GM18499 (cell line): ENCODE data around the gene AP1G2.
"Not testable (repeated sequence)": the region's sequence is repeated elsewhere in the genome, so short reads cannot be mapped to it uniquely, and the experiment has no call there.

Source experiments
- ATAC-seq: cut with Tn5 transposase; IDR thresholded peaks from one replicate; pipeline ENCODE4 v1.9.1; 2021; ENCODE audit warnings: moderate number of reproducible peaks; ENCODE audit not compliant: insufficient read depth, unreplicated experiment

AP1G2 gene

DNA sequence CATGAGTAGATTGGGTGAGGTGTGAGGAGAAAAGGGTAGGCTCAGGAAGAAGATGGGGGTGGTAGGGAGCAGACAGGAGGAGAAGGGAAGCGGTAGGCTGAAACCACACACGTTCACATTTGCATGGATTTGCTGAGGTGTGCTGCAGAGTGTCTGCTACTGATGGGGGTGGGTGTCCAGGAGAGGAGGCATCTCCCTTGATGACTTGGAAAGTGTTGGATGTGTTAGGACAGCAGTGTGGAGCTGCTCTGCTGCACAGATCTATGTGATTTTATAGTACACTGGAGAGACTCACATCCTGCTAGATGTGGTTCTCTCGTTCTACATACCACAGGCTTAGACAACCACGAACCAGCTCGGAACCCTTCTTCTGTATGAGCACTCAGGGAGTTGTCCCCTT is 25.3 kb downstream of the AP1G2 start:
- ATAC-seq = no peak

DNA sequence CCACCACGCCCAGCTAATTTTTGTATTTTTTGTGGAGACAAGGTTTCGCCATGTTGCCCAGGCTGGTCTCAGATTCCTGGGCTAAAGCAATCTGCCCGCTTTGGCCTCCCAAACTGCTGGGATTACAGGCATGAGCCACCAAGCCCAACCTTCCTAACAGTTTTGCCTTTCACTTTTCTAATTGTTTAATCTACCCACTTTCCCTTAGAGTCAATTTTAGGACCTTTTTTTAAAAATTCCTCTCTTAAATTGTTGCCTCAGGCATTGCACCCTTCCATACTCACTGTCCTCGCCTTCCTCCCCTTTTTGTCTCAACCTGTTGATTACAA is 27.5 kb downstream of the AP1G2 start:
- ATAC-seq = no peak

DNA sequence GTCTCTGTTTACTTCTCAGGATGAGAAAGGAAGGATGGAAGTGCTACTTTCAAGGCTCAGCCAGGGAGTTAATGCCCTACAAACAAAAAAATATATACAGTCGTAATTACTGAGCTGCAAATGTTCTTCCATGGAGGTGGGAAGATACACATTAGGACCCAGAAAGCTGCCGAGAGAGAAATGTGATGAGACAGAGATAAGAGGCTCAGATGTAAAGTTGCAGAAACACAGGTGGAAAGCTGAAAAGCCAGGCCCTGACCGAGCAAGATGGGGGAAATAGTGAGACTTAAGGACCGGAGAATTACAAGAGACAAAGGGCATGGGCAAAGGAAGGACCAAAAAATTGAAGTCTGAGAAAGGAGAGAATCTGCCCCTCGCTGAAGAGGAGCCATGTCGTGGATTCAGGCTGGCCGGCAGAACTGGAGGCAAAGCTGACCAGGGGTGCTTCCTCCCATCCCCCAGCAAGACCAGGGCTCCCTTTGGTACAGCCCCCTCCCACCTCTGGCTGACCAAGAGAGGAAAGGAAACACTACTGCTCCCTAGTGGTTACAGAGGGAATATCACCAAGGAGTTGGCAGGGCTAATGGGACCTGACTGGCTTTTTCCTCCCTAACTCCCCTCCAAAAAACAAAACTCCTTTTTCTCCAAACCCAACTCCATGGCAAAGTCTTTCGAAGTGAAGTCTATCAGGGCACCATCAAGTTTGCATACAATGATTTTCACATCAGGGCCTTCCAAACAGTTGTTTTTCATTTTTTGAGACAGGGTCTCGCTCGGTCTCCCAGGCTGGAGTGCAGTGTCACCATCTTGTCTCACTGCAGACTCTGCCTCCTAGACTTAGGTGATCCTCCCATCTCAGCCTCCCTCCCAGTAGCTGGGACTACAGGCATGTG is 28.1 kb downstream of the AP1G2 start:
- no peak for ATAC-seq

DNA sequence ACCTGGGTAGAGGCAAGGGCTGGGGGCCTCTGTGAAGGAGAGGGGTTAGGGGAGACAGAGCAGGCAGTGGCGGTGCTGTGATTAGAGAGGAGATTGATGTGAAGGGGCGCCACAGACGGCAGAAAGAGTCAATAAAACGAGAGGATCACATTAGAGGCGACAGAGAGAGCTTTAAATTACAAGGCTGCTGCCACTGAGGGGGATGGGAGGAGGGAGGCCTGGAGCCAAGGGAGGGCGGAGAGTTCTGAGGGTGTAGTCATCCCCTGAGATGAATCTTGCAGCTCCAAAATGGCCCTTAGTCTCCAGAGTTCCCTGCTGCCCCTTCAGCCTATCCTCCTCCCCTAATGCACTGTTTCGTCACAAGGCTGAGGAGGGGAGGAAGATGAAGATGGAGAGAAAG is 28.8 kb downstream of the AP1G2 start:
- no peak for ATAC-seq

DNA sequence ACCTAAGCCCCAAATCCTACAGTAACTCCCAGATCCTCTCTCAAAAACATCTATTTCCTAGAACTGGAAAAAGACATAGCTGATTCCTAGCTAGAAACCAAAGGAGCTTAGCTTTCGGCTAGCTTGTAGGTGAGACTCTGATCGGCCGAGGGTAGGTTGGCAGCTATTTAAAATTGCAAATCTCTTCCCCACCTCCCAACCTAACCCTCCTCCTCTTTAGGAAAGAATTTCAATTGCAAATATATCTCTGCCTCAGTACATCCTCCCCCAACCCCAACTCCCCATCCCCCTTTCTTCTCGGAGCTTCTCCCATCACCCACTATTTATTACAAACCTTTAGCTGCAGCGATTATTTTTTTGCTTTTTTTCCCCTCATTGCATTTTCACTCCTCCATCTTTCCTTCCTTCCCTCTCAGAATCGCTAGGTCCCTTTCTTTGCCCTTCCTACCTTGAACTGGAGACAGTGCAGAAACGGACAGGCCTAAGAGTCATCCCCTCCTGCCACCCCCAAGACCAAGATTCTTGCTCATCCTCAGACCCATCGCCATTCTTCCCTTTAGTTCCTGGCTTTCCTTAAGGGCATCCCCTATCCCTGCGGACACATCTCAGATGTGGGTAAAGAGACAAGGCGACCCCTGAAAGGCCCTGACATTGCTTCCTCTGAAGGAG is 29.4 kb downstream of the AP1G2 start:
- ATAC-seq = no peak

DNA sequence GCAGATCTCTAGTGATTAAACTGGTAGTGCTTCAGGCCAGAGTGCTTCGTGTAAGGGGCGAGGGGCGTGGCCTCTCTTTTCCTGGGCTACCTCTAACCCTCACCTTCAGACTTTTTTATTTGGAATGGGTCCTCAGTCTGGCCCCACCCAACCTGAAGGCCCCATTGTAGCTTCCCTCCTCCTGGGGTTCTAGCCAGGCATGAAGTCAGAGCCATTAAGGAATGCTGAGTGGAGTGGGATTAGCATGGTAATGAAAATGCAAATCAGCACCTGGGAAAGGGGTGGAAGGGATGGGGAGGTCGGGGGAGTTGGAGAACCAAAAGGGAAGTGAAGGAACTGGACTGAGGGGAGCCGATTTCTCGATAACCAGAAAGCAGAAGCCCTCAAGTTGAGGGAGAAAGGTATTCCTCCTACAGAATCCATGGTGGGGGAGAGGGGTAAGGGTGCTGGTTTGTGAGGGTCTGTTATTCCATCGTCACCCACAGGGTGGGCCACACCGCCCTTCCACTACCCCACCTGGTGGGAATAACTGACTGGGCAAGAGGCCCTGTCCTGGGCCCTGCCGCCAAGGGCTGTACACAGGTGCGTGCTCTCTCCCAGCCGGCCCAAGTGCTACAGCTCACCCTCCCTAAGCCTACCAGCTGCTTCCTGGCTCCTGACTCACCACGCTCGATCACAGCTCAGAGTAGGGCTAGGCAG is 30.1 kb downstream of the AP1G2 start:
- no peak for ATAC-seq

DNA sequence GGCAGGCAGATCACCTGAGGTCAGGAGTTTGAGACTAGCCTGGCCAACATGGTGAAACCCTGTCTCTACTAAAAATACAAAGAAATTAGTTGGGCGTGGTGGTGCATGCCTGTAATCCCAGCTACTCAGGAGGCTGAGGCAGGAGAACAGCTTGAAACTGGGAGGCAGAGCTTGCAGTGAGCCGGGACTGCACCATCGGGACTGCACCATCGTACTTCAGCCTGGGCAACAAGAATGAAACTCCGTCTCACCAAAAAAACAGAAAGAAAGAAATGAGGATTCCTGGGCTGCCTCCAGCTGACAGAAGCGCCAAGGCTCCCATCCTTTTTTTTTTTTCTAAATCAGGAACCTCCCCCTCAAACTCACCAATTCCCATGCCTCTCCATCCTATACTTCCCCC is 30.7 kb downstream of the AP1G2 start:
- not testable (repeated sequence) for ATAC-seq

DNA sequence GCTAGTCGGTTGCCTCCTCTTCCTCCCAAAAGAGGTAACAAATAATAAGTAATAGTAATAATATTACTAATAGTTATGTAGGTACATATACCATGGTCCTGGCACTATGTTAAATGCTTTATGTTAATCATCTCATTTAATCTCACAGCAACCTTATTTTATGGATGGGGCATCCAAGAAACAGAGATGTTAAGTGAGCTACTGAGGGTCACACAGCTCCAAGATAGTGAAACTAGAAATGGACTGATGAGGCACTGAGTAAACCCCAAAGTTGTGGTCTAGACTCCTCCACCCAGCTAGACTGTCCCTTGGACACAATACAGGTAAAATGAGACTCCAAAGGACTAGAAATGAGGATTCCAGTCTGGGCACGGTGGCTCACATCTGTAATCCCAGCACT is 31.1 kb downstream of the AP1G2 start:
- no peak for ATAC-seq

DNA sequence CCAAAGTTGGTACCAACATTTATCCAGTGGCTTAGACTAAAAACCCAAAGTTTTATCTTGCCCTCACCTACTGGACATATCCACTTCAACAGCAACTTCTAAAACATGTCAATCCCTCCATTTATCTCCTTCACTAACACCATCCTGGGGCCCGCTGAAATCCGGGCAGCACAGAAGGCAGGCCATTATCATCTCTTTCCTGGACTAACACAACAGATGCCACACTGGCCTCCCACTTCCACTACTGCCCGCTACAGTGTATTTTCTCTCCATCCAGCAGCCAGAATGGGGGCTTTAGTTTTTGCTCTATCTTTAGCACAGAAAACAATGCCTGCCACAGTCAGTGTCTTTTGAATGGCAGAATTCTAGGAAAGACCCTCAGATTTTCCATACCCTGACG is 31.6 kb downstream of the AP1G2 start:
- no peak for ATAC-seq

DNA sequence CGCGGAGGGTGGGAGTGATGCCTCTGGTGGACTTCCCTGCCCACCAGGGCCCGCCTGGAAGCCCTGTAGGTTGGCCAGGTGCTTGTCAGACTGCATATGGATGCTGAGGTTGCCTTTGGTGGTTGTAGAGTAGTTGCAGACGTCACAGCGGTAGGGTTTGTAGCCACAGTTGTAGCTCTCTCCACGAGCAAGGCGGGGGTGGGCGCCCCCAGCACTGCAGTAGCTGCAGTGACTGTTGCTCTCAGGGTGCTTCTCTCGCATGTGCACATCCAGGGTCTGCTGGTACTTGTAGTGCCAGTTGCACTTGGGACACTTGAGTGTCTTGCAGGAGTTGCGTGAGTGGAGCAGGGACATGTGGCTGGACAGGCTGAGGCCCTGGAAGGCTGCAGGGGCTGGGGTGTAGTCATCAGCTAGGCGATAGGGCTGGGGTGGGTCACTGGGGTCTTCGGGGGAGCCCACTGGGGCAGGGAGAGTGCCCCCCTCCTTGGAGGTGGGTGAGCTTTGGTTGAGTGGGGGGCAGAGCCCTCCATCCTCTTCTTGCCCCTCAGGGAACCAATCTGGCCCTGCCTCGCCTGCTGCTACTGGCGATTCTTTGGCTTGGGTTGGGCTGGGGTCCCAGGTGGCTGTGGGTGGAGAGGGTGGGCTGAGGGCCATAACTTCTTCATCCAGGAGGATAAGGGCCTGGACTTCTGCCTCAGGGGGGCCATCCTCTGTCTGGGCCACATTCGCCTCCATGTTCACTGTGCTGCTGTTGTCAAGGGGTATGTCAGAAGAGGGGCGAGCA is 33.7 kb downstream of the AP1G2 start:
- no peak for ATAC-seq

DNA sequence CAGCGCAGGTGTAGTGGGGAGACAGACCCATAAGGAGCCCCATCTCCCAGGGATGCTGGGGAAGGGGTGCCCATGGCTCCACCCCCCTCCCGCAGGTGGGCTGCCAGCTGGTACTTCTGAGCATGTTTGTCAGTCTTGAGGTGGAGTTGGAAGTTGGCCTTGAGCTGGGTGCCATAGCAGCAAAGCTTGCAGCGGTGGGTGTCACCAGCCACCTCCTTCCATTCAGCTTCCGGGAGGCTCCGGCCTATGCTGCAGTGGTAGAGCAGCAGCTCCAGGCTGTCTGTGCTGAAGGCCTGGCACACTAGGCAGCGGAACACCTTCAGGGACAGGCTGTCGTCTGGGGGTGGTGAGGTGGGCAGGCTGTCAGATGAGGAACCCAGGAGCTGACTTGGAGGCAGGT is 34.9 kb downstream of the AP1G2 start:
- no peak for ATAC-seq

DNA sequence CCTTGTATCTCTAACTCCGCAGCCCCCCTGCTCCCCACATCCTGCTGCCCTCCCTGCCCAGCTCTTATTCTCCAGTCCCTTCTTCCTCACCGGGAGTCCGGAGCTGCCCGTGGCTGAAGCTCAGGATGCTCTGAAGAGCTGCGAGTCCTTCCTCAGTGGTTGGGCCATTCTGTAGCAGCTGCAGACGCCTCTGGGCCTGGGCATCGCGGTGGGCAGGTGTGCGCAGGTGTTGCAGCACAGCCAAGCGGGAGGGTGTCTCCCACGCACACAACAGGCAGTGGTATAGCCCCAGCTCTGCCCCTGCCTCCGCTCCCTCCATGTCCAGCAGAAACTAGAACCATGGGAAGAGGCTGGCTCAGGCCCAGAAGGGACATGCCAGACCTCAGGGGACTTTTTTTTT is 36.2 kb downstream of the AP1G2 start:
- ATAC-seq = no peak

DNA sequence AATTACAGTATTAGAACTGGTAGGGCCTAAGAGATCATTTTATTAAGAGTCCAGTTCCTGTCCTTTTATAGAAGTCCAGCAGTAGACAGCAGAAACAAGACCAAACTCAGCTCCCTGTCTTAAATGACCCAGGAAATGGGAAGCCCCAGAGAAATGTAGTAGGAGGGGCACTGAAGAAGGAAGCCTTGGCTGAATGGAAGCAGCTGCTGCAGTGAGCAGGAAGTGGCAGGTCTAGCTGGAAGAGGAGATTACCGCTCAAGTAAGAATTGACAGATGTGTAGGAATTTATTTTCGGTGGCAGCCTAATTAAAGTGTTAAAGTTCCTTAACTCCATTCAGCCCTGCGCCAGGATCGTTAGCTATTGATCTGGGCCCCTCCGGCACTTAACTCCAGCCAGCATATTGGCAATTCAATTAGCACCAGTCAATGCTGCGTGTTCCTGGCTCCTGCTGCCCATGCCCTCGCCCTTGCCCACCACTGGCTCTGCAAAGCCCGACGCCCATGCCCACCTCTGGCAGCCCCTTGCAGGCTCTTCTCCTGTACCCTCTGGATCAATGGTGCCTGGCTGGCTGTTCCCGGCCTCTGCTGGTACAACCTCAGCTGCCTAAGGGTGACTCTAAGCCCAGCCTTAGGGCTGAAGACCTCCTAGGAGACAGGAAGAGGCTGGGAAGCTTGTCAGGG is 37.1 kb downstream of the AP1G2 start:
- ATAC-seq = no peak

DNA sequence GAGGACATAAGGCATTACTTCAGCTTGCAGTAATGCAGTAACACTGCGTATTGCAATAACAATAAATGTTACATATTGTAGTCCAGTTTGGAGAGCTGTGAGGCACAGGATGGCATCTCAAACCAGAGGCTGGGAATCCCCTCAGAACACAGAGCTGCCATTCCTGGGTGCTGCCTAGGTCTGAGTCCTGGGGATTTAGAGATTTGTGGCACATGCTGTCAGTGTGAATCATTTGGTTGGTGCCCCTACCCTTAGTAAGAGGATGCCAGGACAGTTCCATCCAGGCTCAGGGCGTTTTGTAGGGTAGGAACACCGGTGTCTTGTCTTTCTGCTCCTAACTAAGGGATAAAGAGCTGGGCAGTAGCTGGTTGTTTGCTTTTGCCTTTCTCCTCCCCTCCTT is 38.6 kb downstream of the AP1G2 start:
- no peak for ATAC-seq

DNA sequence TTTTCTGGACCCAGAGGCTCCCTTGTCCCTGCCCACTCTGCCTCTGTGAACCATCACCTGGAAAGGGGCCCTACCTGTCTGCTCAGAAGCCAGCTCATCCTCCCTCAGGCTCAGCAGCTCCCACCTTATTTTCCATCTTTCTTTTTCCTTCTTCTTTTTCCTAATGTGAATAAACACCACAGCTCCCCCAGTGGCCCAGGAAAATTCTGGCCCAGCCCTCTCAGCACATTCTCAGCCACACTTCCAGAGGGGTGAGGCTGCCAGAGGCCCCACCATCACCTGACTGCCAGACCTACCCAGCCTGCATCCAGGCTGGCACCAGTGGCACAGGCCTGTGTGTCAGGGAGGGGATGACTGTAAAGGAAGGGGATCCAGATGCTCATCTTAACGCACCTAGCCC is 39.0 kb downstream of the AP1G2 start:
- ATAC-seq = no peak

DNA sequence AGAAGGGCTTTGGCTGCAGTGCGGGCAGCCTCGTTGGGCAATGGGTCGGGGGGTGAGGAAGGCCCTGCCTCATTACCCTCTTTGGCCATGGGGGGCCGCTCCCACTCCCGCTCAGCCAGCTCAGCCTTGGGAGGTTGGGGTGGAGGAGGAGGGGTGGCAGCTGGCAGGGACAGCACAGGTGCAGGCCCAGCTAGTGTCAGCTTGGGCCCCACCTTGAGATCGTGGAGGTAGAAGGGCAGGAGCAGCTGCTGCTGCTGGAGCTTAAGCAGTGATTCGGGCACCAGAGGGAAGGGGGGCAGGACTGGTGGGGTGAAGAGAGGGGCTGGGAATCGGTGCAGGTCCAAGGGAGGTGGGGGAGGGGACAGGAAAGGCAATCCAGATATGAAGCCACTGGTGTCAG is 42.0 kb downstream of the AP1G2 start:
- ATAC-seq = no peak

DNA sequence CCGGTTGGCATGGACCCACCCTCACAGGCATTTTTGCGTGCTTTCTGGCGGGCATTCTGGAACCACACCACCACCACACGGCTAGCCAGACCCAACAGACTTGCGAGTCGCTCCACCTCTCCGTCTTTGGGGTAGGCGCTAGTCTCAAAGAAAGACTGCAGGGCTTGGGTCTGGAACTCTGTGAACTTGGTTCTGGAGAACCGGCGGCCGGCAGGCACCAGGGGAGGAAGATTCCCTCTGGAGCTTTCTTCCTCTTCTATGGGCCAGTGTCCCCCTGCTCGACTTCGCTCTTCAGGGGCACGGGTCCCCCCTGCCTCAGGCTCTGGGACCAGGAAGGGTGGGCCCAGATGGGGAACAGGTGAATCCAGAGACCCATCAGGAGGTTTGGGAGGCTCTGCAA is 42.6 kb downstream of the AP1G2 start:
- no peak for ATAC-seq

DNA sequence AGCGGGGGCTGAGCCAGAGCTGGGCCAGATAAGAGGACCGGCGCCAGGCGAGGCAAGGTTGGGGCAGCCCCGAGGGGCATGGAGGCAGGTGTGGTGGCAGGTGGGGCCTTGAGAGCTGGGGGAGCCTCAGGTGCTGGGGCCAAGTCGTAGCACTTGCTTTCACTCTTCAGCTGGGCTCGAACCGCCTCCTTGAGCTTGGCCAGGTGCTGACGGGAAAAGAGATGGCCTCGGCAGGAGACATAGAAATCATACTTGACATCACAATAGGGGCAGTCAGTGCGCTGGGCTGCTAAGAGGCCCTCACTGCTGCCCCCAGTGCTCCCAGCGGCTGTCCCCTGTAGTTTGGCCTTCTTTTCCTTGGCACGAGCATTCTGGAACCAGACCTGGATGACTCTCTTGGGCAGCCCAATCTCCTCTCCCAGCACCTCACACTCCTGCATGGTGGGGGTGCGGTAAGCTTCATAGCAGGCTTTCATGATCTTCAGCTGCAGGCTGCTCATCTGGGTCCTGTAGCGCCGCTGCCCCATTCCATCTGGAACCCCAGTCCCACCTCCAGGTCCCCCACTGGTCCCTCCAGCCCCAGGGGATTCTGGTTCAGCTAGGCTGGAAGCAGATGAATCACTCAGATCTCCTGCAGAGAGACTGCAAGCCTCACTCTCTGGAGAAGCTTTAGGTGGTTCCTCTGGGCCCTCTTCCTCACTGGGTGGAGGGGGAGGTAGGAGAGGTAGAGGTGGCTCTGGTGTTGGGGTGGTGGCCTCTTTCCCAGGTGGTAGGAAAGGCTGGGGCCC is 44.2 kb downstream of the AP1G2 start:
- no peak for ATAC-seq

DNA sequence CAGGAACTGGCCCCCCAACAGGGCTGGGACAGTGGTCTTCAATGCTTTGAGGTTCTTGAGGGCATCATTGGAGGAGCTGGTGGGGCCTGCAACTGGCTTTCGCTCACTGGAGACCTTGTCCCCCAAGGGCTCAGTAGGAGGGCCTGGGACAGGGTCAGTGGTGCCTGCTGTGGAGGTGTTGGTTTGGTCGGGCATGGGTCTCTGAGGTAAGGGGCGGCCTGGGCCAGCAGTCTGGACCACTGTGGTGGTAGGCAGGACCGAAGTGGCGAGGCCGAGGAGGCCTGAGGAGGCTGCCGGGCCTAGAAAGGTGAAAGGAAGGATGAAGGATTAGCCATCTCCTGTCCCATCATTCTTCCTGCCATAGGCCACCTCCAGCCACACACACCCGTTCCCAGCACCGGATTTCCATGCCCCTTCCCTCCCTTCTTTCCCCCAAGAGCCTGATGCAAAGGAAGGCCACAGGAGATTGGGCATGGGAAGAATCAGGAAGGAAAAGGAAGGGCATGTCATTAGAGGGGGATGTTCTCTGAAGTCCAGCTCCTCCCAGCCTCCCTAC is 44.9 kb downstream of the AP1G2 start:
- ATAC-seq = no peak
